Fibroblast of mammary gland (primary cell): ENCODE measurements around the gene PFKP.
"Not testable (repeated sequence)": the region's sequence is repeated elsewhere in the genome, so short reads cannot be mapped to it uniquely, and the experiment has no call there.

Source experiments
- DNase-seq: peaks from one replicate; pipeline ENCODE4 v3.0.0-alpha.2; 2010; ENCODE audit warnings: low read depth
- H3K4me3 ChIP-seq: 2 replicates; pipeline ENCODE4 v1.5.1; 2011; ENCODE audit warnings: low read depth, mild to moderate bottlenecking, low read length, moderate library complexity; ENCODE audit not compliant: control insufficient read depth
- TF ChIP-seq, protein P1 (sequence below): conservative IDR thresholded peaks from 2 replicates; pipeline ENCODE4 v1.5.1; 2011; ENCODE audit warnings: low read depth, low read length, inconsistent platforms; ENCODE audit not compliant: control insufficient read depth, insufficient read depth

PFKP gene

GRCh38 chr10:3102720-3103427 lies 35.5 kb downstream of the PFKP start:
- H3K4me3 ChIP-seq, result no peak overlapping the region
- TF ChIP-seq, protein P1, sequence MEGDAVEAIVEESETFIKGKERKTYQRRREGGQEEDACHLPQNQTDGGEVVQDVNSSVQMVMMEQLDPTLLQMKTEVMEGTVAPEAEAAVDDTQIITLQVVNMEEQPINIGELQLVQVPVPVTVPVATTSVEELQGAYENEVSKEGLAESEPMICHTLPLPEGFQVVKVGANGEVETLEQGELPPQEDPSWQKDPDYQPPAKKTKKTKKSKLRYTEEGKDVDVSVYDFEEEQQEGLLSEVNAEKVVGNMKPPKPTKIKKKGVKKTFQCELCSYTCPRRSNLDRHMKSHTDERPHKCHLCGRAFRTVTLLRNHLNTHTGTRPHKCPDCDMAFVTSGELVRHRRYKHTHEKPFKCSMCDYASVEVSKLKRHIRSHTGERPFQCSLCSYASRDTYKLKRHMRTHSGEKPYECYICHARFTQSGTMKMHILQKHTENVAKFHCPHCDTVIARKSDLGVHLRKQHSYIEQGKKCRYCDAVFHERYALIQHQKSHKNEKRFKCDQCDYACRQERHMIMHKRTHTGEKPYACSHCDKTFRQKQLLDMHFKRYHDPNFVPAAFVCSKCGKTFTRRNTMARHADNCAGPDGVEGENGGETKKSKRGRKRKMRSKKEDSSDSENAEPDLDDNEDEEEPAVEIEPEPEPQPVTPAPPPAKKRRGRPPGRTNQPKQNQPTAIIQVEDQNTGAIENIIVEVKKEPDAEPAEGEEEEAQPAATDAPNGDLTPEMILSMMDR, result no peak
- DNase-seq, result peak; percentile 77

DNA sequence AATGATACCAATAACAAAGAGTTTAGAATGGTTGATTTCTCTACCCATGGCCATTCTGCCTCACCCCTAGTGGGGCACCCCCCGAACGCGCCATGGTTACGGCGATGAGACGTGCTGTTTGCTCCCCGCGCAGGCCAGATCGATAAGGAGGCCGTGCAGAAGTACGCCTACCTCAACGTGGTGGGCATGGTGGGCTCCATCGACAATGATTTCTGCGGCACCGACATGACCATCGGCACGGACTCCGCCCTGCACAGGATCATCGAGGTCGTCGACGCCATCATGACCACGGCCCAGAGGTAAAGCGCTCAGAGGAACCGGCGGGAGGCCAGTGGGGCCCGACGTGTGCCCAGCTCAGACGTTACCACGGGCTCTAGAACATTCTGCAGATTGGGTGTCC lies 36.3 kb downstream of the PFKP start:
- DNase-seq, result no peak
- no peak overlapping the region for H3K4me3 ChIP-seq
- TF ChIP-seq, protein P1, result no peak

- no peak overlapping the region for H3K4me3 ChIP-seq
- TF ChIP-seq, protein P1, result no peak
- DNase-seq, result peak; percentile 43
Measured at GRCh38 chr10:3104251-3104918, 37.0 kb downstream of the PFKP start.

GRCh38 chr10:3105166-3105565 lies 37.8 kb downstream of the PFKP start:
- TF ChIP-seq, protein P1, result no peak
- no peak overlapping the region for H3K4me3 ChIP-seq
- no peak for DNase-seq

- TF ChIP-seq, protein P1, result no peak
- no peak overlapping the region for H3K4me3 ChIP-seq
Measured at GRCh38 chr10:3105905-3106304, 38.6 kb downstream of the PFKP start.

GRCh38 chr10:3106328-3106727 lies 39.0 kb downstream of the PFKP start:
- DNase-seq, H3K4me3 ChIP-seq: not testable (repeated sequence)

More at GRCh38 chr10:3105905-3106304, 38.6 kb downstream of the PFKP start:
- DNase-seq, result no peak

DNA sequence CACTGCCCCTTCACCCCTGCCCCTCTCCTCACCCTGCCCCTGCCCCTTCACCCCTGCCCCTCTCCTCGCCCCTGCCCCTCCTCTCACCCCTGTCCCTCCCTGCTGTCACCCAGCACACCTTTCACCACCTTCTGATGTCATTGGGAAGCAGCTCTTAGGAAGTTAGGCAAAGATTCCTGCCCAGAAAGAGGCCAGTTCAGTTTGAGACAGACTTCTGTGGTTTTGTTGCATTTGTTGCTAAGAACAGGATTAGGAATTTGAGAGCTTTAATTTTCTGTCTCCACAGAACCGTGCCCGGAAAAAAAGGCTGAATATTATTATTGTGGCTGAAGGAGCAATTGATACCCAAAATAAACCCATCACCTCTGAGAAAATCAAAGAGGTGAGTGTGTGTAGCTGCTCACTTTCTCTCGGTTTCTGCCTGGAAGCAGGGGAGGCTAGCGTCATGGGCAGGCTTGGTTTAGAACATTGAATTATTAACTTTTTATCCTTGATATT lies 39.6 kb downstream of the PFKP start:
- H3K4me3 ChIP-seq, result no peak overlapping the region
- TF ChIP-seq, protein P1, result no peak
- DNase-seq, result no peak
